Right lobe of liver (tissue), 6 donors: ENCODE measurements around the gene ZFYVE19. TPM values are rescaled to one million over a fixed set of nuclear protein-coding genes. Genes with fewer than 3 reads are reported as not detected.

Experiments used
- ATAC-seq, 4 donors: fragments of 200-7000 bp; cut with Tn5 transposase; one replicate each; pipeline ENCODE4 v1.9.1; 2020; ENCODE audit warnings: mild to moderate bottlenecking in 4 of 4, moderate library complexity in 4 of 4
- DNase-seq, 3 donors: peaks; one replicate each; pipeline ENCODE4 v3.0.0-alpha.2; 2020
- H3K27ac ChIP-seq, 3 donors: fragments of 200-600 bp; one replicate each; pipeline ENCODE4 v1.8.0; 2022
- H3K27me3 ChIP-seq, 2 donors: fragments of 200-600 bp; one replicate each; pipeline ENCODE4 v1.8.0; 2022
- H3K36me3 ChIP-seq, 4 donors: fragments of 200-600 bp; sonication (generic) in 1 of 4; one replicate each; pipeline versions ENCODE4 v1.5.1 to v1.8.0; 2017 to 2022; ENCODE audit warnings: control low read depth in 1 of 4
- H3K4me1 ChIP-seq, 4 donors: fragments of 200-600 bp; sonication (generic) in 1 of 4; one replicate each; pipeline versions ENCODE4 v1.5.1 to v1.8.0; 2017 to 2022; ENCODE audit warnings: control low read depth in 1 of 4
- H3K4me3 ChIP-seq, 3 donors: fragments of 200-600 bp; one replicate each; pipeline ENCODE4 v1.8.0; 2022
- H3K9me3 ChIP-seq, 4 donors: fragments of 200-600 bp; sonication (generic) in 1 of 4; one replicate each; pipeline versions ENCODE4 v1.5.1 to v1.8.0; 2017 to 2022; ENCODE audit warnings: control low read depth in 1 of 4
- POLR2A ChIP-seq: fragments of 450-650 bp; IDR thresholded peaks from one replicate; pipeline ENCODE4 v1.6.1; 2017; ENCODE audit warnings: antibody characterized with exemption, mild to moderate bottlenecking
- WGBS: methylation state at CpG from one replicate; pipeline ENCODE4 v1.1.6; 2018; ENCODE audit warnings: low coverage, low lambda C conversion rate; ENCODE audit not compliant: insufficient coverage; ENCODE audit errors: missing lambda C conversion rate; 5-methylcytosine and 5-hydroxymethylcytosine counted together
- intact Hi-C, 2 donors: fragments of 100-400 bp; cut with DNase I; formaldehyde crosslinking; loops; one replicate each; pipeline versions ENCODE4 v1.11.2 to v1.14.1; 2022
- total RNA-seq, 6 experiments: library from RNA; depleted of rRNA in 2 of 6; stranded (reverse); fragments of >200 nt in 2 of 6; fragmentation: NEBNext Ultra II Directional in 3 of 6; extraction: Animal tissue kit (Norgen Biotek cat#: 25700) in 3 of 6; gene quantifications; one replicate each; pipeline versions ENCODE4 v1.1.0 to v1.2.4, GENCODE V29; 2016 to 2023
- TF ChIP-seq, protein P1 (sequence below), 4 donors: fragments of 200-600 bp in 3 of 4; fragments of 450-650 bp in 1 of 4; IDR thresholded peaks; one replicate each; pipeline versions ENCODE4 v1.5.1 to v1.8.0; 2016 to 2022; ENCODE audit warnings: antibody characterized with exemption in 4 of 4, mild to moderate bottlenecking in 2 of 4
- donor health status: DM: no; HTN: yes; CAD: no.
- donor health status: DM: no; HTN: no; CAD: no.
- donor health status: DM: no; HTN: no; CAD: no.
- donor health status: DM: no; HTN: yes; CAD: no.
- donor health status: DM: no; HTN: yes; CAD: no.

The ZFYVE19 gene
- total RNA-seq, 6 experiments from 2014 or later: 11.5 to 49.3 (median 19.5) TPM

DNA sequence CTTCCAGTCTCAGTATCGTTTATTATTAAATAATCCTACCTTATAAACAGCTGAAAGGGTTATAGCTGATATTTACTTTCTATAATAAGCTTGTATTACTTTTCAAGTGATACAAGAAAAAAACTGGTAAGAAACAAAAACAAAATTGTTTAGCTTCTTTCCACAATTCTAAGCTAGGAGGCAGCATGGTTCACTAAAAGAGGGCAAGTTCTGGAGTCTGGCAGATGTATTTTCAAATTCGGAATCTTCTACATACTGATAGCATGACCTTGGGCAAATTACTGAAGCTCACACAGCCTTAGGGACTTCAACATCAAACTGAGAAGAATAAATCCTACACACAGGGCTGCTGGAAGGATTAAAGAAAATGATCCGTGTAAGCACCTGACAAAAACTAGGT is 21.7 kb upstream of the ZFYVE19 start:
- ATAC-seq: peak in 3 of 4 donors; percentile 18 to 42 (median 36)
- H3K4me1 ChIP-seq: peaks cover 0 to 19% (median 7%) of the 10 kb centered on the region in 4 donors
- WGBS: 56% methylated on average over 3 of the region's 3 CpGs

DNA sequence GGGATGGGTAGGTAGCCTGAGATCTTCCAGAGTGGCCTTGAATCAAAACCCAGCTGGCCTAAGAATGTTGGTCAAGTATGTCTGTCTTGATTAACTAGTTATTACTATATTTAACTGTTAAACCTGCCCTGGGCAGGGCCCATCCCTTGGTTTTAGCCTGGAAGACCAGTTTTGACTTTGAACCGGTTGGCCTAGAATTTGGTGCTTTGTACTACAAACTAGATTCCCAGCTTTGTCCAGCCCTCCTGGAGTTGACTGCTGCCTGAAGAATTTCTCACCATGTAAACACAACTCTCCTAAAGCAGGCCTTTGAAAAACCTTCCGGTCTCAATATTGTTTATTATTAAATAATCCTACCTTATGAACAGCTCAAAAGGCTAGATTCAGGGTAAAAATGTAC is 21.1 kb upstream of the ZFYVE19 start:
- no peak for TF ChIP-seq POLR2A
- TF ChIP-seq, protein P1, sequence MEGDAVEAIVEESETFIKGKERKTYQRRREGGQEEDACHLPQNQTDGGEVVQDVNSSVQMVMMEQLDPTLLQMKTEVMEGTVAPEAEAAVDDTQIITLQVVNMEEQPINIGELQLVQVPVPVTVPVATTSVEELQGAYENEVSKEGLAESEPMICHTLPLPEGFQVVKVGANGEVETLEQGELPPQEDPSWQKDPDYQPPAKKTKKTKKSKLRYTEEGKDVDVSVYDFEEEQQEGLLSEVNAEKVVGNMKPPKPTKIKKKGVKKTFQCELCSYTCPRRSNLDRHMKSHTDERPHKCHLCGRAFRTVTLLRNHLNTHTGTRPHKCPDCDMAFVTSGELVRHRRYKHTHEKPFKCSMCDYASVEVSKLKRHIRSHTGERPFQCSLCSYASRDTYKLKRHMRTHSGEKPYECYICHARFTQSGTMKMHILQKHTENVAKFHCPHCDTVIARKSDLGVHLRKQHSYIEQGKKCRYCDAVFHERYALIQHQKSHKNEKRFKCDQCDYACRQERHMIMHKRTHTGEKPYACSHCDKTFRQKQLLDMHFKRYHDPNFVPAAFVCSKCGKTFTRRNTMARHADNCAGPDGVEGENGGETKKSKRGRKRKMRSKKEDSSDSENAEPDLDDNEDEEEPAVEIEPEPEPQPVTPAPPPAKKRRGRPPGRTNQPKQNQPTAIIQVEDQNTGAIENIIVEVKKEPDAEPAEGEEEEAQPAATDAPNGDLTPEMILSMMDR (IDR thresholded peaks at IDR 0.05): no peak
- H3K4me3 ChIP-seq: no peak overlapping the region
- H3K4me1 ChIP-seq: peaks cover 0 to 19% (median 7%) of the 10 kb centered on the region in 4 donors
- peak overlapping the region in 2 of 3 donors; percentile 13 to 31 for H3K27ac ChIP-seq
- H3K9me3 ChIP-seq: no peaks in the 10 kb centered on the region
- DNase-seq: peak in 1 of 3 donors; percentile 2
- ATAC-seq: peak in 1 of 4 donors; percentile 17
- H3K27me3 ChIP-seq: no peaks in the 10 kb centered on the region
- intact Hi-C loops: no loop called here
- 59% methylated on average over 2 of the region's 2 CpGs for WGBS
- H3K36me3 ChIP-seq: no peaks in the 10 kb centered on the region

More for the DNA sequence above, 21.7 kb upstream of the ZFYVE19 start:
- TF ChIP-seq POLR2A: no peak
- TF ChIP-seq, protein P1 (IDR thresholded peaks at IDR 0.05): peak; percentile 8 to 36 (median 28)
- Histone ChIP-seq H3K27ac (peak overlapping the region in 2 of 3 donors; percentile 5 to 31), H3K4me3 (no peak overlapping the region), H3K9me3 (no peaks in the 10 kb centered on the region), H3K27me3 (no peaks in the 10 kb centered on the region), H3K36me3 (no peaks in the 10 kb centered on the region)
- DNase-seq: no peak
- intact Hi-C loops: no loop called here

- Histone ChIP-seq H3K4me1 (peaks cover 0 to 22% (median 8%) of the 10 kb centered on the region in 4 donors), H3K36me3 (no peaks in the 10 kb centered on the region), H3K9me3 (no peaks in the 10 kb centered on the region), H3K27ac (no peak overlapping the region), H3K27me3 (no peaks in the 10 kb centered on the region), H3K4me3 (no peak overlapping the region)
- WGBS: 48% methylated on average over 2 of the region's 4 CpGs
- intact Hi-C loops: no loop called here
- peak in 1 of 3 donors; percentile 23 for DNase-seq
- ATAC-seq: peak in 1 of 4 donors; percentile 21
- TF ChIP-seq POLR2A: no peak
- TF ChIP-seq, protein P1 (IDR thresholded peaks at IDR 0.05): no peak
Measured at GRCh38 chr15:40787344-40787841, 19.5 kb upstream of the ZFYVE19 start.

GRCh38 chr15:40787991-40788390 is 18.9 kb upstream of the ZFYVE19 start:
- Histone ChIP-seq H3K4me1 (peaks cover 0 to 22% (median 11%) of the 10 kb centered on the region in 4 donors), H3K36me3 (no peaks in the 10 kb centered on the region), H3K27me3 (no peaks in the 10 kb centered on the region), H3K4me3 (no peak overlapping the region), H3K9me3 (no peaks in the 10 kb centered on the region), H3K27ac (no peak overlapping the region)
- no peak for ATAC-seq
- WGBS: no CpG with 5 or more reads among the region's 6 CpGs
- intact Hi-C loops: no loop called here
- DNase-seq: peak in 1 of 3 donors; percentile 34
- TF ChIP-seq, protein P1 (IDR thresholded peaks at IDR 0.05): no peak
- no peak for TF ChIP-seq POLR2A
